GM19328 (cell line): Measurements from ENCODE around the gene KIF17.
"Not testable (repeated sequence)": the region's sequence is repeated elsewhere in the genome, so short reads cannot be mapped to it uniquely, and the experiment has no call there.

Source experiments
- ATAC-seq: cut with Tn5 transposase; IDR thresholded peaks from one replicate; pipeline ENCODE4 v1.9.1; 2021; ENCODE audit warnings: mild to moderate bottlenecking, moderate library complexity; ENCODE audit not compliant: unreplicated experiment

Gene KIF17

DNA sequence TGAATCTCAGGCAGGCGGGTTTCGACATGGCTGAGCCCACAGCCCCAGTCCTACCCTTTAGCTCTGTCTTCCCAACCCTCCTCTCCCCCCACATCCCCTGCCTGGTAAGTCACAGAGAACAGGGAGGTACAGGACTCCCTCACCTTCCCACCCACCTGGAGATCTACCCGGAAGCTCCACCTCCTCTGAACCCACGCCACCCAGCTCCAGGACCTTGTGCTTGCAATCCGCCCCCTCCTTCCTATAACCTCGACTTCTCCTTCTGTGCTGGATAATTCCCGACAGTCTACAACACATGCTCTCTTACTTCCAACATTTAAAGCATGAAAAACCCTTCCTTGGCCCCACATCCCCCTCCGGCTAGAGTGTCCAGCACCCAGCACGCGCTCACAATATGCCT lies 22.3 kb downstream of the KIF17 start:
- ATAC-seq: no peak

DNA sequence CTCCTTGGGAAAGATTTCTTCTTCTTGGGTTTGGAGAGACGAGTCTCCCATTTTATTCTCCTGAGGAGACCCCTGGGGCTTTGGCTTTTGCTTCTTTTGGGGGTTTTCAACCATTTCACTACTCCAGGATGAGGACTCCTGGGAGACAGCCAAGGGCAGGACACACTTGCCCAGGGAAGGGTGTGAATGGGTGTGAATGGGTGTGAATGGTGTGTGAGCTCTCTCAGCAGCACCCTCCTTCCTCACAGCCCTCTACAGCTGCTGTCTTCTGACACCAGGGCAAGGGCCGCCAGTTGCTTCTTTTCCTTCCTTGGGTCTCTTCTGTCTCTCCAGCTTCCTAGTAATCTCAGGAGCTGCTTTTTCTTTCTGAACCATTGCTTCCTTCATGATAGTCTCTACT lies 24.2 kb downstream of the KIF17 start:
- ATAC-seq: no peak

DNA sequence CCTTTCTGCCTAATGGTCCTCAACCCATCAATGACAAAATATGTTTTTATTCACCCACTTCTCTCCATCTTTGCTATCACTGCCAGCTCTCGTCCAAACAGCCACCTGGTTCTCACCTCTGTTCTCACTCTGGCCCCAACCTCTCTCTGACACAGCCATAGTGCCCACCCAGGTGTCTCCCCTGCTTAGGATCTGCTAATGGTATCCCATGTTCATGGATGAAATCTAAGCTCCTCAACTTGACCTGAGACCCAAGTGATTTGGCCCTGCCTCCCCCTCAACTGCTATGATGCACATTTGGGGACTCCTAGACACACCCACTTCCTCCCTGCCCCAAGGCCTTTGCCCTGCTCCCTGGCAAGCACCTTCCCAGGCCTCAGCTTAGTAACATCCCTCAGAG lies 25.9 kb downstream of the KIF17 start:
- no peak for ATAC-seq

DNA sequence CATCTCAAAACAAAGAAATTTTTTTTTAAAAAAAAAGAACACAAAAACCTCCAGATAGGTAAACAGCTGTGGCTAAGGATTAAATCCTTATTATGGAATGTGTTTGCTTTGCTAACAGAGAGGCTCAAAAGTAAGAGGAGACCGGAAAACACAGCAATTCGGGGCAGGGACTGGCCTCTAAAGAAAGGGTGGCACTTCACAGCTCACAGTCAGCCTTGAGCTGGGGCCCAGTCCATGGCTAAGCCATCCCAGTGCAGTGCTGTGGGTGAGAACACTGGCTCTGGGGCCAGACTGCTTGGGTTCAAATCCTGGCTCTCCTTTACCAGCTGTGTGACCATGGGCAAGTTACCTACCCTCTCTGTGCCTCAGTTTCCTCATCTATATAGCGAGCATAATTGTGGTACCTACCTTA lies 28.2 kb downstream of the KIF17 start:
- no peak for ATAC-seq

DNA sequence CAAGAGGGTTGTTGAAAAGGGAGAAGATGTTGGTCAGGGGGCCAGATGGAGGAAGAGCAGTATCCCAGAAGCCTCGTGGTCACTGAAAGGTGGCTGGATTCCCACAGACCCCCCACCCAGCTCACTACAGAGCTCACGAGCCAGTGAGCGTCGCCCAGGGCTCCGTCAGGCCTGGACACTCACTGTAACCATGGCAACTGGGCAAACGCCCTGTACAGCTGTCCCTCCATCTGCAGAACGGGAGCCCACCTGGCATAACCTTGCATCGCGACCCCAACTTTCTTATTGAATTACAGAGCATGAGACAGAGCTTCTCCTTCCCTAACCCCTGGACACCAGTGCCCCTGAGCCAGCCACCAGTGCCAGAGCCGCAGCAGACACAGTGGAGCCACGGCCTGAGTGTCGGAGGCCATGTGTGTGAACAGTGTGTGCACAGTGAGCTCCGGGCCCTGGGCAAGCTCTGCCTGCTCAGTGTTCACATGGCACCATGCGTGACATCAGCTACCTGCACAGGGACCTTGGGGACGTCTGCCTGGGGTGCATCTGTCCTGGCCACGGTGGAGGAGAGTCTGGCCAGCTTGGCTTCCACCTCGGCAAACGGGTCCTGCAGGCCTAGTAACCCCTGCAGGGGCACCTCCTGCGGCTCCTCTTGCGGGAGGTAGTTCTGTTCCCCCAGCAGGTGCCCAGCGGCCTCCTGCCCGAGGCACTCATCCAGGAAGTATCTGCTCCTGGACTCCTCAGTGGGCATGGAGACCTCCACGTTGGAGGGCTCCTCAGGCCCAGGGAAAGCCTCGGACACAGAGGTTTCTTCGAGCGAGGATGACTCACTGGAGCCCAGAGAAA lies 30.7 kb downstream of the KIF17 start:
- ATAC-seq: no peak

DNA sequence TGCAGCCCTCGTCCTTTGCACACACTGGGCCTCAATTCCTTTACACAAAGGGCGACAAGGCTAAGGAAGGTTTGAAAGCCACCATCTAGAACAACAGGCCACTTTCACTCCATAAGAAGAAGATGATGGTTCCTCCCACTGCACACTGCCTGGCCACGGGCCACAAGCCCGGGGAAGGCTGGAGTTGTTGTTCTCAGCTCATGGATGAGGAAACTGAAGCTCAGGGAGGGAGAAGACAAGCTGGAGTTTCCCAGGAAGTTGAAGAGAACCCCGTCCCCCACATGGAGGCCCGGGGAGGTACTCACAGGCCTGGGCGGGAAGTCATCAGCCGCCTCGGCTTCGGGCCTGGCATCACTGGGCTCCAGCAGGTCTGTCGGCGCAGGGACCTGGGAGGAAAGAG lies 32.1 kb downstream of the KIF17 start:
- ATAC-seq: no peak

DNA sequence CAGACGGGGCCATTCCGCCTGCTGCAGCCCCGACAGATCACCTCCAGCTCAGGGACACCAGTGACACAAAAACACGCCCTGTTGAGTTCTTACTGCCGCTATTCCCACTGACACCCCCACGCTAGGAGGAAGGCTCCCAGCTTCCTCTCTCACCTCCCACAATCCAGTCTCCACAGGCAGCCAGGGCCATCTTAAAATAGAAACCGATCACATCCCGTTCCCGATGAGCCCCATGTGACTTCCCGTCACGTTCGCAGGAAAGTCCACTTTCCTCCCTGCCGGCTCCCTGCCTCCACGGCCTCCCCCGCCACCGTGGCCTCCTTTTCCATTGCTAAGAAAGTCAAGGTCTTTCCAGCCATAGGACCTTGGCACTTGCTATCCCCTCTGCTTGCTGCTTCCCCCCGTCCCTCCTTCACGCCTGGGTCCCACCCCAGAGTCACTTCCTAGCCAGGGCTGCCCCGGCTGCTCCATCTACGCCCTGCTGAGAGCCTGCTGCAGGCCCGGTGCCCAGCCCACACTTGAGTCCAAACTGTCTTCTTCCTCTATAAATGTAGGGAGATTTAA lies 32.6 kb downstream of the KIF17 start:
- ATAC-seq: no peak

DNA sequence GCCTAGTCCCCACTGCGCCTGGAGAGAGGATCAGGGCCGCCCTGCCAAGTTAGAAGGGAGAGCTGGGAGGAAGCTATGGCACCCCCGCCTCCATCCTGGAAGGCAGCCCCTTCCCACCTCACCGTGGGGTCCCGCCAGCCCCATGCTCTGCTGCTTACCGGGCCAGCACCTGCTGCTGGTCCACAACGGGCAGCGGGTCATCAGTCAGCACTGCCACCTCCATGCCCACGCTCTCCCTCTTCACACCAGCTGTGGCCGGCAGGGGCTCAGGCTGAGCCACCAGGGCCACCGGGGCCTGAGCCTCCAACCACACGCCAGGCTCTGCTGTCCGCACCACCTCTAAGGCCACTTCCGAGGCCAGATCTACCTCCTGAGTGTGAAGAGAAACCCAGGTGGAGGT lies 33.2 kb downstream of the KIF17 start:
- no peak for ATAC-seq

DNA sequence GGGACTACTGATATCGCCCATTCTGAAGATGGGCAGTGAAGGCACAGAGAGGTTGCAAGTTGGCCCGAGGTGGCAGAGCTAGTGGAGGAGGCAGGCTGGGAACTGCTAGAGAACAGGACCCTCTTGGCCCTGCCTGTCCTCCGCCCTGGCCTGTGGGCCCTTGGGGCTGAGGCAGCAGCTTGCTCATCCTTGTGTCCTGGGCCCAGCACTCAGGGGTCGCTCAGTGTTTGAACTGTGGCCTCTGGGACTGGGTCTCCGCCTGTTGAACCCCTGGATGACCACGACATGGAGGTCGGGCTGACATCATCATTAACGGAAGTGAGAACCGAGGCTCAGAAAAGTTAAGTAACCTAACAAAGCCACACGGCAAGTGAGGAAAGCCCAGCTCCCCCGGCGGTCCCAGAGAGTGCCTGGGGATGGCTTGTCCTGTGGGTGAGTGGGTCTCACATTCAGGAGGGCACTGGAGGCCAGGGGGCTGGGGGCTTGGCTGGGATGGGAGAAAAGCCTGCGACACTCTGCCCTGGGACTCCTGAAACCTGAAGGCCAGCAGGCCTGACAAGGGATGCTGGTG lies 33.7 kb downstream of the KIF17 start:
- no peak for ATAC-seq

DNA sequence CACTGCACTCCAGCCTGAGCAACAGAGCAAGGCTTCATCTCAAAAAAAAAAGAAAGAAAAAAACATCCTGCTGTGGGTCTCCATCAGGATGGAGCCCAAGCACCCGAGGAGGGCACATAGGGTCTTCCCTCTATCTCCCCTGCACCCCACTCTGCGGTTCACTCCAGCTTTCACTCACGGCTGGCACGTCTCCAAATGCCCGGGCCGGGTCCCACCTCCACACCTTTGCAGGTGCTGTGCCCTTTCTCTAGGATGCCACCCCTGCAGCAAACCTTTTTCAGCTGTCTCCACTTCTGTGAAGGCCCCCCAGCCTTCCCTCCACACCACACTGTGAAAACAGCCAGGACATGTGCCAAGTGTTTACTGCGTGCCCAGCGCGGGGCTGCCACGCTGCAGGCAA lies 34.2 kb downstream of the KIF17 start:
- no peak for ATAC-seq

DNA sequence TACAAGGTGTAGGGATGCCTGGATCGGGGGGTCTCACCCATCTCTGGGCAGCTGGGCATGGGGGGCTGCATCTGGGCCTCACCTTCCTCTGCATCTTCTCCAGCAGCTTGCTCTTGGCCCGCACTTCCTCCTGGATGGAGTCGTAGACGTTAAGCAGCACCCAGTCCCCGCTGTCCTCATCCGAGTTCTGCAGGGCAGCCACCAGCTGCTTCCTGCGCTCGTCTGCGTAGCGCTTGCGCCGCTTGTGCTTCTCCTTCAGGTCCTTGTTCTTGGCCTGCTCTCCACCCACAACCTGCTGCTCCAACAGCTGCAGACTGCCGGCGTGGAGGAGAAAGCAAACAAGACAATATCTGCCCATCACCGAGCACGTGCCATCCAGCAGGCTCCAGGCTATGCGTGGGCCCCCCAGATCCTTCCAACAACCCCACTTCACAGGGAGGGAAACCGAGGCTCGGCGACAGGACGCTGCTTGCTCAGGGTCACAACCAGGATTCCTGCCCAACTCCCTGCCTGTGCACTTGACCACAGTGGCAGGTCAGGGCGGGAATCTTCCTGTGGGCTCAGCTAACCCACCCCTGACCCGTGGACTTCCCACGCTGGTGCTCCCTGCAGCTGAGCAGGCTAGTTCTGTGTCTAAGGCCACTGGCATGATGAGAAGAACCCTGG lies 35.1 kb downstream of the KIF17 start:
- ATAC-seq: no peak

DNA sequence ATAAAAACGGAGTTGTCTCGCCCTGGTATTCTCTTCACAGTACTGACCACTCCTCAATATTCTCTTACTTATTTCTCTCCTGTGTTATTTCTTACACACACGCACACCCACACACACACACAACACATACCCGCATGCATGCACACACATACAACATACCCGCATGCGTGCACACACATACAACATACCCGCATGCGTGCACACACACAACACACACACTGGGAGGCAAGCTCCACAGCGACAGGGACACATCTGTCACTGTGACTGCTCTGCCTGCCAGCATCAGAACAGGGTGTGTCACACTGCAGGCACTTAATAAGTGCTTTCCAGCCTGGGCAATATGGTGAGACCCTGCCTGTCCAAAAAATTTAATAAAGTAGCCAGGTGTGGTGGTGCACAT lies 35.8 kb downstream of the KIF17 start:
- ATAC-seq: no peak

DNA sequence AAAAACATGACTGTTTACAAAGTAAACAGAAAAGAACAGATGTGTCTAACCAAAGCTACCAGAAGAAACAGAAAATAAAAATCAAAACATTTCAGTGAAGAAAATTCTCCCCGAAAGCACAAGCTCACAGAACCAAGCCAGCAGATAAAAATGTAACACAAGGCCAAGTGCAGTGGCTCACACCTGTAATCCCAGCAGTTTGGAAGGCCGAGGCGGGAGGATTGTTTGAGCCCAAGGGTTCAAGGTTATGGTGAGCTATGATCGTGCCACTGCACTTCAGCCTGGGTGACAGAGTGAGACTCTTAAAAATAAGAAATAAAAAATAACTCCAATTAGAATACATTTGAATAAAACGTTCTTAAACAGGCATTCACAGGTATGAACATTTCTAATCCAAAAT lies 37.5 kb downstream of the KIF17 start:
- no peak for ATAC-seq

DNA sequence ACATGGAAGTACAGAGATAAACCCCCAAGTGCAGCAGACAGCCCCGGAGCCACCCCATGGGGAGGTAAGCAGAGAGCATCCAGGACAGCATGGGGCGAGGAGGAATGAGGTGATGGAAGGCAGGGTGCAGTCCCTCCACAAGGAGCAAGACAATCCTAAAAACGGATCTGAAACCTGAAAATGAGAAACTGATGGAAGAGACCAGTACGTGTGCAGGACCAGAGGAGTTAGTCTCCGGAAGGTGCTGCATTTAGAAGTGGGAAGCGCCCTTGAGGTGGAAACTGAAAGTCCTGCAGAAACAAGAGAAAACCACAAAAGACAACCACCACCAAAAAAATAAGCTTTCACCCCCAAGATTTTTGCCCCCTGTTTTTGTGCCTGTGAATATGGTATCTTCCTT lies 39.2 kb downstream of the KIF17 start:
- no peak for ATAC-seq

DNA sequence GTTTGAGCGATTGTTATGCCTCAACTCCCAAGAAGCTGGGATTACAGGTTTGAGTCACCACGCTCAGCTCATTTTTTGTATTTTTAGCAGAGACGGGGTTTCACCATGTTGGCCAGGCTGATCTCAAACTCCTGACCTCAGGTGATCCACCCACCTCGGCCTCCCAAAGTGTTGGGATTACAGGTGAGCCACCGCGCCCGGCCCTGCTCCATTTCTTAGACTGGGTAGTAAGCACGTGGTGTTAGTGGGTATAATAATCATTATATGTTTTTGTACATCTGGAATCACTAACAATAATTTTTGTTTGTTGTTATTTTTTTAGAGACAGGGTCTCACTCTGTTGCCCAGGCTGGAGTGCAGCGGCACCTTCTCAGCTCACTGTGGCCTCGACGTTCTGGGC lies 44.2 kb downstream of the KIF17 start:
- ATAC-seq: not testable (repeated sequence)

DNA sequence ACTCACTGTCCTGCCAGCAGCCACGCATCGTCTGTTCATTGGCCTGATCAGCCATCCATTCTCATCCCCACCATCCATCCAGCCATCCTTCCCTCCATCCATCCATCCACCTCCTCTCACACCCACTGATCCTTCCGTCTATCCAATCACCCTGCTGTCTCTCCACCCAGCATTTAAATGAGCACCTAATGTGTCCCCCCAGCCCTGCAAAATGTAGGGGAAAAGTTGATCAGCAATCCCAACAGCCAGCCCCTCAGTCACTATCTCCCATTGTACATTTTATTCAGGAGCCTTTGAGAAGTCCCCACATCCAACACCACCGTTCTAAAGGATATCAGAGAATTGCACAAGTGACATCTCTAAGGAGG lies 45.6 kb downstream of the KIF17 start:
- no peak for ATAC-seq

DNA sequence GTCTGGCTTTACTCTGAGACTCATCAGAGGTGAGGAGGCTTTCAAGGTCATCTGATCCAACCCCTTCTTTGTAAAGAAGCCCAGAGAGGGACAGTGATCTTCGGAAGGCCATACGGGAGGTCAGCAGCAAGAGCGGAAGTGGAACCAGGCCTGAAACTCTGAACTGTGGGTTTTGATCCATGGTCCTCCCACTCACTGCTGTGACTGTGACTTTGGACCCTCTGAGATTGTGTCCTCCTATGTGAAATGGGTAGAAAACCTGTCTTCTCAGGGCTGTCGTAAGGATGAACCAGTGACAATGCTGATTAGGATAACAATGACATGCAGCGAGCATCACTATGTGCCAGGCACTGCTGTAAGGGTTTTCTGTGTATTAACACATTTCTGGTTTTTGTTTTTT lies 46.9 kb downstream of the KIF17 start:
- ATAC-seq: no peak

DNA sequence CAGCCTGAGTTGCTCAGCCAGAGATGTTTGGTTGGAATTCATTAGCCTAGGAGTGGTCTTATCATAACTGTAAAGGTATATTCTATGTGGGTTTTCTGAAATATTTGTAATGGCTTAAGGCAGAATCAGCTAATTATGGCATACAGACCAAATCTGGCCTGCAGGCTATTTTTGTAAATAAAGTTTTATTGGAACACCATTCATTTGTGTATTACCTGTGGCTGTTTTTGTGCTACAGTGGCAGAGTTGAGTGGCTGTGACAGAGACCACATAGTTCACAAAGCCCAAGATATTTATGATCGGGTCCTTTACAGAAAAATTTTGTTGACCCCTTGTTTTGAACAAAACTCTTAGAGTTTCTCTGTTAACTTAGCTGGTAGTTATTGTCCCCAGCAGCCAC lies 49.2 kb downstream of the KIF17 start:
- no peak for ATAC-seq

DNA sequence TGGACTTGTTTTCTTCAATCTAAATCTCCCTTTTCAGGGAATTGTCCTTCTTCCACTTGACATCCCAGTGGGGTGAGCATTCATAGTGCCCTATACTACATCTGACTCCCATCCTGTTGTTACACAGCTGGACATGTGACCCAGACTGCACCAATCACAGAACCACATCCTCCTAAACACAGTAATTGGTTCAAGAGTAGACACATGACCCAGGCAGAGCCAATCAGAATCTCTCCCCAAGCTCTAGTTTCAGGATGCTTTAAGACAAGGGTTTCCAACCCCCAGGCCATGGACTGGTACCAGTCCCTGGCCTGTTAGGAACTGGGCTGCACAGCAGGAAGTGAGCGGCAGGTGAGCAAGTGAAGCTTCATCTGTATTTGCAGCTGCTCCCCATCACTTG lies 51.0 kb downstream of the KIF17 start:
- ATAC-seq: no peak

DNA sequence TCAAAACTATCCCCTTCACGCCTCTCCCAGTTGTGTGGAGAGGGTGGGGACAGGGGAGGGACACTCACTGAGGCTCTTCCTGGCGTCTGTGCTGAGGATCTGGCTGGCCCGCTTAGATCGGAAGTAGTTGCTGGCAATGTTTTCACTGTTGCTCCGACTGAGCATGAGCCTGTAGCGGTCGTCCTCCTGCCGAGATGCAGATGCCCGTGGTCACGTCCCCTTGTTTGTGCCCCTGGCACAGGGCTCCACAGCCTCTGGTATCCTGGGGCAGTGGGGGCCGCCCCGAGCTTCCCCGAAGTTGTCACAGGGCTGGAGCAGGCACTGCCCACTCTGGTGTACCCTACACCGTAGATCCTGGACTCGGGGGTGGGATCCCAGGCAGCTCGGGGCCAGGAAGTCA lies 51.7 kb downstream of the KIF17 start:
- ATAC-seq: no peak

DNA sequence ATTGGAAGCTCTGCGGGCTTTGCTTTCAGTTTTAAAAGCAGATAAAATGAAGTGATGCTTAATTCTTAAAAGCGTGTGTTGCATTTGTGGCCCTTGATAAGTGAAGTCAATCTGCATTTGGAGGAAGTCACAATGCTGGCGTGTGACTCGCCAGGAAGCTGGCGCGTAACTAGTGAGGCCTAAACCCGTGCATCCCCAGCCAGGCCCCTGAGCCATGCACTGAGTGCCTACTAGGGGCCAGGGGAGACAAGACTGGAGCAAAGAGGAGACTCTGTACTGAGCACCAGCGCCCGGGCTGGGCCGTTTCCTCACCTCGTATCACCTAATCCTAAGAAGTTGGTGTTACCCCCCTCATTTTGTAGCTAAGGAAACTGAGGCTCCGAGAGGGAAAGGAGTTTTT lies 52.1 kb downstream of the KIF17 start:
- no peak for ATAC-seq
